PC-9 (cell line): ENCODE results near the gene LSM12. TPM values are rescaled to one million over a fixed set of nuclear protein-coding genes. Genes with fewer than 3 reads are reported as not detected.

Source experiments
- Bru-seq: library from RNA; stranded (reverse); fragments of 400-500 nt; gene quantifications from one replicate; lab custom pipeline; 2021; lab: Mats Ljungman, UMichigan
- BruChase-seq, 2 experiments: library from RNA; stranded (reverse); fragments of 400-500 nt; gene quantifications; one replicate each; lab custom pipeline; 2021; lab: Mats Ljungman, UMichigan
- BruUV-seq: library from RNA; stranded (reverse); fragments of 400-500 nt; replicated peaks from 2 replicates; lab custom pipeline; 2021; lab: Mats Ljungman, UMichigan
- CTCF ChIA-PET: fragments of 300-600 bp; sonication (Branson Sonifier 250); formaldehyde crosslinking; loops from one replicate; lab custom pipeline; 2022; ENCODE audit warnings: antibody characterized with exemption; lab: Charles Lee
- POLR2A ChIA-PET: fragments of 300-600 bp; sonication (Branson Sonifier 250); formaldehyde crosslinking; loops from one replicate; lab custom pipeline; 2022; ENCODE audit warnings: antibody characterized with exemption; ENCODE audit not compliant: unreplicated experiment; lab: Charles Lee
- DNase-seq, 2 experiments: peaks; one replicate each; pipeline versions ENCODE4 v3.0.0 to v3.0.0-alpha.2; 2015 to 2022; ENCODE audit warnings: mixed read lengths in 1 of 2
- H2AFZ ChIP-seq: fragments of 200-600 bp; sonication (generic); 2 replicates; pipeline ENCODE4 v1.8.1; 2017; ENCODE audit warnings: antibody characterized with exemption
- H3F3A ChIP-seq: fragments of 200-600 bp; sonication (generic); 2 replicates; pipeline ENCODE4 v1.8.1; 2017; ENCODE audit warnings: antibody characterized with exemption, mild to moderate bottlenecking, low read depth; ENCODE audit not compliant: insufficient read depth
- H3K27ac ChIP-seq: fragments of 200-600 bp; sonication (generic); 2 replicates; pipeline ENCODE4 v1.6.1; 2016; ENCODE audit warnings: mixed run types
- H3K27me3 ChIP-seq: fragments of 200-600 bp; sonication (generic); 2 replicates; pipeline ENCODE4 v1.6.1; 2016; ENCODE audit warnings: low read depth, mixed run types; ENCODE audit not compliant: insufficient read depth
- H3K36me3 ChIP-seq: fragments of 200-600 bp; sonication (generic); 2 replicates; pipeline ENCODE4 v1.6.1; 2016; ENCODE audit warnings: low read depth, mixed run types
- H3K4me1 ChIP-seq: fragments of 200-600 bp; sonication (generic); replicated peaks from 2 replicates; pipeline ENCODE4 v1.6.1; 2016; ENCODE audit warnings: mixed run types; ENCODE audit not compliant: insufficient read depth
- H3K4me2 ChIP-seq: fragments of 200-600 bp; sonication (generic); 2 replicates; pipeline ENCODE4 v1.6.1; 2017; ENCODE audit warnings: mixed run types
- H3K4me3 ChIP-seq: fragments of 200-600 bp; sonication (generic); 2 replicates; pipeline ENCODE4 v1.6.1; 2016; ENCODE audit warnings: mixed run types
- H3K79me2 ChIP-seq: fragments of 200-600 bp; sonication (generic); 2 replicates; pipeline ENCODE4 v1.6.1; 2017; ENCODE audit warnings: low read depth, mixed run types
- H3K9me2 ChIP-seq: fragments of 200-600 bp; sonication (generic); 2 replicates; pipeline ENCODE4 v1.8.1; 2017; ENCODE audit warnings: mild to moderate bottlenecking; ENCODE audit not compliant: insufficient read depth
- H3K9me3 ChIP-seq: fragments of 200-600 bp; sonication (generic); 2 replicates; pipeline ENCODE4 v1.8.1; 2016; ENCODE audit warnings: low read depth; ENCODE audit not compliant: insufficient read depth
- H4K20me1 ChIP-seq: fragments of 200-600 bp; sonication (generic); 2 replicates; pipeline ENCODE4 v1.8.1; 2017; ENCODE audit not compliant: insufficient read depth
- EZH2 ChIP-seq: fragments of 200-600 bp; sonication (generic); IDR thresholded peaks from 2 replicates; pipeline ENCODE4 v1.8.0; 2017; ENCODE audit warnings: antibody characterized with exemption, low read depth
- intact Hi-C: fragments of 100-400 bp; cut with micrococcal nuclease; formaldehyde crosslinking; loops from one replicate; pipeline ENCODE4 v1.10.0; 2022; ENCODE audit not compliant: unreplicated experiment
- long read RNA-seq: library from polyadenylated mRNA; stranded (forward); transcript quantifications from one replicate; pipeline ENCODE4 v2.0.0, GENCODE V29; 2022
- total RNA-seq: library from RNA; stranded (reverse); gene quantifications from 2 replicates; pipeline ENCODE4 v1.2.3, GENCODE V29; 2021
- TF ChIP-seq, protein P1 (sequence below): fragments of 200-600 bp; sonication (generic); conservative IDR thresholded peaks from 2 replicates; pipeline ENCODE4 v1.6.1; 2017; ENCODE audit warnings: mixed run types, antibody characterized with exemption, mild to moderate bottlenecking, moderate library complexity

LSM12 gene
- total RNA-seq (60.9 and 62.7 TPM in 2 replicates), Bru-seq, nascent RNA (percentile 90 among the genes with signal in this experiment), BruChase-seq, experiment 1, labeled RNA remaining after a 2-hour chase (percentile 82 among the genes with signal in this experiment), BruChase-seq, experiment 2, labeled RNA remaining after a 6-hour chase (percentile 89 among the genes with signal in this experiment)
- long read RNA-seq, transcript LSM12-201 (5 exons, 2,308 nt): major isoform, 60 of 80 reads
- long read RNA-seq, partial matches to known transcripts: 2 of 80 reads
- long read RNA-seq, other reads (novel, unspliced or antisense): 15 of 80 reads

DNA sequence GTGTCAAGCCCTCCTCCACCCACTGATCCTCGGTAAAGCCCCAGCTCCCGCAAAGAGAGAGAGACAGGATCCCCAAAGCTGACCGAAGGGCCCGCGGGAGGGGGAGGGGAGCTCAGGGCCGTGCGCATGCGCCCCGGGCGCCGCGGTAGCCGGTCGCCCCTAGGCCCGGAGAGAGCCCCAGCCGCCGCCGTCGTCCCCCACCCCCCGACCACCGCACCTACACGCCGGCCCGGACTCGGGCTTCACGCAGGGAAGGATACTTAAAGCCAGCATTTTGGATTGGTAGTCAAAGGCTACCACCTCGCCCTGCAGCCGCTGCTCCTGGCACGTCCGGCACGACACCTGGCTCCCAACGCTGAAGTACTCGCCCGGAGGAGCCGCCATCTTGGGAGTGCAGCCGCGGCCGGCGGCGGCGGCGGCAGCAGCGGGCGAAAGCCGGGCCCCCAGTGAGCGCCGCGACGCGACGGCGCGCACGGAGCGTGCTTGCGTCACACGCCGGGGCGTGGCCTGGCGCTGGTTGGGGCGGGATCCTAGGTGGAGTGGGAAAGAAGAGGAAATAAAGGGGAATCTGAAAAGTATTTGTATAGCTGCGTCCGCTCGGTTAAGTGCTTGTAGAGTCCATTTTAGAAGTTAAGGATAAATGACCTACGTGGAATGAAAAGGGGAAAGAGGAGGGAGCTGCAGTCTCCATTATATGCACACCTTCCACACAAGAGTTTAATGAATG lies at the start of gene LSM12:
LSM12 (minus strand) TSS at position 468 of the 727 bp plus-strand sequence; CDS start at position 384, 84 bp downstream.
- H3K9me2 ChIP-seq: no peaks in the 10 kb centered on the region
- TF ChIP-seq, protein P1, sequence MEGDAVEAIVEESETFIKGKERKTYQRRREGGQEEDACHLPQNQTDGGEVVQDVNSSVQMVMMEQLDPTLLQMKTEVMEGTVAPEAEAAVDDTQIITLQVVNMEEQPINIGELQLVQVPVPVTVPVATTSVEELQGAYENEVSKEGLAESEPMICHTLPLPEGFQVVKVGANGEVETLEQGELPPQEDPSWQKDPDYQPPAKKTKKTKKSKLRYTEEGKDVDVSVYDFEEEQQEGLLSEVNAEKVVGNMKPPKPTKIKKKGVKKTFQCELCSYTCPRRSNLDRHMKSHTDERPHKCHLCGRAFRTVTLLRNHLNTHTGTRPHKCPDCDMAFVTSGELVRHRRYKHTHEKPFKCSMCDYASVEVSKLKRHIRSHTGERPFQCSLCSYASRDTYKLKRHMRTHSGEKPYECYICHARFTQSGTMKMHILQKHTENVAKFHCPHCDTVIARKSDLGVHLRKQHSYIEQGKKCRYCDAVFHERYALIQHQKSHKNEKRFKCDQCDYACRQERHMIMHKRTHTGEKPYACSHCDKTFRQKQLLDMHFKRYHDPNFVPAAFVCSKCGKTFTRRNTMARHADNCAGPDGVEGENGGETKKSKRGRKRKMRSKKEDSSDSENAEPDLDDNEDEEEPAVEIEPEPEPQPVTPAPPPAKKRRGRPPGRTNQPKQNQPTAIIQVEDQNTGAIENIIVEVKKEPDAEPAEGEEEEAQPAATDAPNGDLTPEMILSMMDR: no peak
- TF ChIP-seq EZH2: no peak
- peak within 1 kb of the TSS; percentile 83 for H3K4me2 ChIP-seq
- peak within 1 kb of the TSS; percentile 76 for H2AFZ ChIP-seq
- no peaks in the 10 kb centered on the region for H3K9me3 ChIP-seq
- H3K36me3 ChIP-seq: peaks cover 15% of the 10 kb centered on the region
- DNase-seq: peak; percentile 74 to 89
- H3K4me1 ChIP-seq: peaks cover 36% of the 10 kb centered on the region
- peaks cover 26% of the 10 kb centered on the region for H4K20me1 ChIP-seq
- intact Hi-C loops: loop anchor here (1.0 kb wide), 1 partner anchor 75 kb away; the partner anchor contains the start of gene HROB
- ChIA-PET CTCF (interaction anchor here (0.6 to 1.0 kb wide), 4 partner anchors 22 to 226 kb away, joined by 3 to 10 read pairs (median 4); no protein-coding TSS in a partner anchor), POLR2A (interaction anchor here (0.5 to 0.7 kb wide), 7 partner anchors 13 to 330 kb away, joined by 3 to 17 read pairs (median 6); no protein-coding TSS in a partner anchor)
- H3K27ac ChIP-seq: peak within 1 kb of the TSS; percentile 87
- peaks cover 65% of the 10 kb centered on the region for H3F3A ChIP-seq
- H3K4me3 ChIP-seq: peak within 1 kb of the TSS; percentile 91
- peaks cover 59% of the 10 kb centered on the region for H3K79me2 ChIP-seq
- no peaks in the 10 kb centered on the region for H3K27me3 ChIP-seq
- no TSS peak for BruUV-seq

DNA sequence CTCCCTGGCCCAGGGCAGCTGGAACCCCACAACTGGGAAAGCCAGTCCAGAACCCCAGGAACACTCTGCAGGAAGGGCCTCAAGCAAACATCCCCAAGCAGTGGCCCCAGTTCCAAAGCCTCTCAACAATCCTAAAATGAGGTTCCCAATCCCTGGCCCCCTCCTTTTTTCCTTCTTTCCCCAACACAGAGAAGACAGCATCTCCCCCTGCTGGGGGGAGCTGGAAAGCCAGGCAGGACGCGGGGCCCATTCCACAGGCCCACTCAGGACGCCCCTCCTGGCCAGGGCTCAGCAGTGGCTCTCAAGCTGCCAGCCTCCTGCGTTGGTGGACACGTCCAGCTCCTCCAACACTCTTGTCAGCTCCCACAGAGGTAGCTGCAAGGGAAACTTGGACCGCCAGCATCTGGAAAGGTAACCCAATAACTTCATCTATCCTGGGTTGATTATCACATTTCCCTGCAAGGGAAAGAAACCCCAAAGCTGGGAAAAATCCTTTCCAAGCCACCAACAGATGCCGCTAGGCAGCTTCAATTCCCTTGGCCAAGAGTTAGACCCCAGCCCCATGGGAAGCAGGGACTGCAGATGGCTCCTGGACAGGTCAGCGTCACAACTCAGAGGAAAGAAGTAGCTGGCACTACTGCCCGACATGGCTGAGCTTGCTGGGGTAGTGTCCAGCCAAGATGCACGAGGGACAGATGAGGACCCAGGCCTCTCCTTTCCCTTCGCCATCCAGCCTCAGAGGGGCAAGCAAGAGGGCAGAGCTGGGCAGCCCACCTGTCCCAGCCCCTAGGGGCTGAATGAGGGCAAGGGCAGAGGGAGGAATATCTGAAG lies 49.3 kb upstream of the LSM12 start:
- Histone ChIP-seq H3K79me2 (no peaks in the 10 kb centered on the region), H3K4me2 (no peak overlapping the region), H3K4me3 (no peak overlapping the region), H4K20me1 (peaks cover 8% of the 10 kb centered on the region; the same call in 1 of the 2 replicates), H3K9me3 (no peaks in the 10 kb centered on the region), H3K36me3 (no peaks in the 10 kb centered on the region), H3F3A (peaks cover 8% of the 10 kb centered on the region; the same call in 1 of the 2 replicates), H3K4me1 (peaks cover 16% of the 10 kb centered on the region), H3K27ac (no peak overlapping the region), H2AFZ (no peak overlapping the region), H3K9me2 (no peaks in the 10 kb centered on the region), H3K27me3 (no peaks in the 10 kb centered on the region)
- BruUV-seq: no TSS peak
- TF ChIP-seq, protein P1: peak; percentile 89
- TF ChIP-seq EZH2: no peak
- ChIA-PET POLR2A (interaction anchor here (0.6 kb wide), 1 partner anchor 34 kb away, joined by 7 read pairs; no protein-coding TSS in a partner anchor), CTCF (interaction anchor here (0.5 to 0.7 kb wide), 3 partner anchors 53 to 103 kb away, joined by 3 to 4 read pairs (median 3); no protein-coding TSS in a partner anchor)
- DNase-seq: peak in 1 of 2 experiments; percentile 42
- intact Hi-C loops: loop anchor here (1.0 kb wide), 1 partner anchor 32 kb away; no protein-coding TSS in a partner anchor
